Mesenteric fat pad (tissue), 1 donor: ENCODE measurements around the gene CXorf51B. TPM values are rescaled to one million over a fixed set of nuclear protein-coding genes. Genes with fewer than 3 reads are reported as not detected.
"Not testable (repeated sequence)": the region's sequence is repeated elsewhere in the genome, so short reads cannot be mapped to it uniquely, and the experiment has no call there.

Experiments
- DNase-seq: peaks from one replicate; pipeline ENCODE4 v3.0.0-alpha.2; 2020; ENCODE audit warnings: low spot score
- long read RNA-seq: library from polyadenylated mRNA; unstranded; transcript quantifications from one replicate; pipeline ENCODE4 v2.0.0, GENCODE V29; 2020
- total RNA-seq: library from RNA; stranded (reverse); fragmentation: NEBNext Ultra II Directional; extraction: Animal tissue kit (Norgen Biotek cat#: 25700); gene quantifications from one replicate; pipeline ENCODE4 v1.2.1, GENCODE V29; 2021
- donor health status: DM: yes; HTN: yes; CAD: no.

CXorf51B gene
- total RNA-seq, result not detected
- long read RNA-seq, result 0 reads

GRCh38 chrX:146809471-146809870, at the start of gene CXorf51B:
Gene CXorf51B (plus strand): TSS chrX:146809771. CDS start chrX:146809792, 21 bp downstream.
- not testable (repeated sequence) for DNase-seq

- DNase-seq, result not testable (repeated sequence)
Observed at GRCh38 chrX:146814644-146815043, 5.1 kb downstream of the CXorf51B start, which contains the start of gene CXorf51A. Gene CXorf51A (minus strand): TSS chrX:146814744. CDS start chrX:146814723, 21 bp downstream.

GRCh38 chrX:146831994-146832393, 22.4 kb downstream of the CXorf51B start:
- peak; percentile 88 for DNase-seq

GRCh38 chrX:146854281-146854680, 44.7 kb downstream of the CXorf51B start:
- no peak for DNase-seq

Other genes with a start within 250 kb of the CXorf51B start
- not detected for gene CXorf51A, start 5.0 kb downstream of the CXorf51B start, total RNA-seq